ENCODE results near the gene CCDC93.

CCDC93 gene

GRCh38 chr2:117875786-117876185 is 138.1 kb downstream of the CCDC93 start:
- no peak for DNase-seq

All from NCI-H774 (cell line).